ENCODE results near the gene P2RY8. TPM values are rescaled to one million over a fixed set of nuclear protein-coding genes. Genes with fewer than 3 reads are reported as not detected.

The P2RY8 gene
- total RNA-seq, 1 donor from 2014 or later, result not detected

- Mint-ChIP-seq H3K27ac (ENCODE audit: unreplicated experiment) (no peak overlapping the region), H3K4me1 (ENCODE audit: unreplicated experiment) (no peaks in the 10 kb centered on the region), H3K4me3 (ENCODE audit: unreplicated experiment) (no peak overlapping the region), H3K27me3 (ENCODE audit: unreplicated experiment) (no peaks in the 10 kb centered on the region), H3K9me3 (ENCODE audit: unreplicated experiment) (no peaks in the 10 kb centered on the region), H3K36me3 (ENCODE audit: unreplicated experiment) (peaks cover 34% of the 10 kb centered on the region)
- DNase-seq (ENCODE audit: extremely low spot score, unreplicated experiment), result no peak
- TF ChIP-seq, protein P1, sequence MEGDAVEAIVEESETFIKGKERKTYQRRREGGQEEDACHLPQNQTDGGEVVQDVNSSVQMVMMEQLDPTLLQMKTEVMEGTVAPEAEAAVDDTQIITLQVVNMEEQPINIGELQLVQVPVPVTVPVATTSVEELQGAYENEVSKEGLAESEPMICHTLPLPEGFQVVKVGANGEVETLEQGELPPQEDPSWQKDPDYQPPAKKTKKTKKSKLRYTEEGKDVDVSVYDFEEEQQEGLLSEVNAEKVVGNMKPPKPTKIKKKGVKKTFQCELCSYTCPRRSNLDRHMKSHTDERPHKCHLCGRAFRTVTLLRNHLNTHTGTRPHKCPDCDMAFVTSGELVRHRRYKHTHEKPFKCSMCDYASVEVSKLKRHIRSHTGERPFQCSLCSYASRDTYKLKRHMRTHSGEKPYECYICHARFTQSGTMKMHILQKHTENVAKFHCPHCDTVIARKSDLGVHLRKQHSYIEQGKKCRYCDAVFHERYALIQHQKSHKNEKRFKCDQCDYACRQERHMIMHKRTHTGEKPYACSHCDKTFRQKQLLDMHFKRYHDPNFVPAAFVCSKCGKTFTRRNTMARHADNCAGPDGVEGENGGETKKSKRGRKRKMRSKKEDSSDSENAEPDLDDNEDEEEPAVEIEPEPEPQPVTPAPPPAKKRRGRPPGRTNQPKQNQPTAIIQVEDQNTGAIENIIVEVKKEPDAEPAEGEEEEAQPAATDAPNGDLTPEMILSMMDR (IDR thresholded peaks at IDR 0.05), result no peak
These were observed 119.8 kb downstream of the P2RY8 start for GRCh38 chrX:1416965-1417760.

DNA sequence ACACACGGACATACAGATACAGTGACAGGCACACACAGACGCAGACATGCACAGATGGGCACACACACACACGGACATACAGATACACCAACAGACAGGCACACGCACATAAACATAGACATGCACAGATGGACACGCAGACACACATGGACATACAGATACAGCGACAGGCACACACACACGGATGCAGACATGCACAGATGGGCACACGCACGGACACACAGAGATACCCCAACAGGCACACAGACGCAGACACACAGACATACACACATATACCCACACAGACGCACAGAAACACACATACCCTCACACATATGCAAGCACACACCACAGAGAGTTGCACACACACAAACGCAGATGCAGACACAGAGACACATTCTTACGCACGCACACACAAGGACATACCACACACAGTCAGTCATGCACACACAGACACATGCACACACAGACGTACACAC, 120.6 kb downstream of the P2RY8 start:
- TF ChIP-seq, protein P1 (IDR thresholded peaks at IDR 0.05), result no peak
- H3K4me1 Mint-ChIP-seq (ENCODE audit: unreplicated experiment), result no peaks in the 10 kb centered on the region
- H3K36me3 Mint-ChIP-seq (ENCODE audit: unreplicated experiment), result peaks cover 26% of the 10 kb centered on the region
- no peak overlapping the region for H3K27ac Mint-ChIP-seq (ENCODE audit: unreplicated experiment)
- DNase-seq (ENCODE audit: extremely low spot score, unreplicated experiment), result no peak
- no peak overlapping the region for H3K4me3 Mint-ChIP-seq (ENCODE audit: unreplicated experiment)
- no peaks in the 10 kb centered on the region for H3K27me3 Mint-ChIP-seq (ENCODE audit: unreplicated experiment)
- H3K9me3 Mint-ChIP-seq (ENCODE audit: unreplicated experiment), result no peaks in the 10 kb centered on the region

Other genes with a start within 250 kb of the P2RY8 start
- gene IL3RA, start 200.4 kb downstream of the P2RY8 start, total RNA-seq, result 0.24 TPM in 1 of 2 replicates, not detected in the other
- gene SLC25A6, start 145.1 kb downstream of the P2RY8 start, total RNA-seq, result 394 and 402 TPM in 2 replicates
- gene ASMTL, start 84.3 kb downstream of the P2RY8 start, total RNA-seq, result 33.3 and 35.9 TPM in 2 replicates
- 43.6 and 48.7 TPM in 2 replicates for gene AKAP17A, start 54.4 kb upstream of the P2RY8 start, total RNA-seq
- not detected in 2 replicates for gene ASMT, start 77.9 kb upstream of the P2RY8 start, total RNA-seq

All from osteocyte (in vitro differentiated cells).